Ovary (tissue), 9 donors: Measurements from ENCODE around the gene PRKG1. TPM values are rescaled to one million over a fixed set of nuclear protein-coding genes. Genes with fewer than 3 reads are reported as not detected.

ENCODE experiments used
- DNase-seq, 5 donors: peaks; one replicate each; pipeline ENCODE4 v3.0.0-alpha.2; 2019 to 2020
- H3K27ac ChIP-seq, 2 donors: fragments of 200-600 bp; one replicate each; pipeline versions ENCODE4 v1.5.1 to v1.8.0; 2019 to 2022
- H3K27me3 ChIP-seq: fragments of 200-600 bp; one replicate; pipeline ENCODE4 v1.8.0; 2022
- H3K36me3 ChIP-seq: fragments of 200-600 bp; sonication (generic); one replicate; pipeline ENCODE4 v1.5.1; 2019
- H3K4me1 ChIP-seq: one replicate; pipeline ENCODE4 v1.8.1; 2013; ENCODE audit warnings: mild to moderate bottlenecking, moderate library complexity; ENCODE audit not compliant: insufficient read depth
- H3K4me3 ChIP-seq: fragments of 200-600 bp; sonication (generic); one replicate; pipeline ENCODE4 v1.5.1; 2017
- H3K9me3 ChIP-seq, 2 donors: fragments of 200-600 bp in 1 of 2; sonication (generic) in 1 of 2; one replicate each; pipeline versions ENCODE4 v1.5.1 to v1.8.1; 2013 to 2019; ENCODE audit warnings: mild to moderate bottlenecking in 1 of 2, moderate library complexity in 1 of 2
- EP300 ChIP-seq: sonication (generic); formaldehyde crosslinking; IDR thresholded peaks from one replicate; pipeline ENCODE4 v1.6.1; 2017; ENCODE audit warnings: antibody characterized with exemption
- POLR2A ChIP-seq: fragments of 450-650 bp; IDR thresholded peaks from one replicate; pipeline ENCODE4 v1.6.1; 2017; ENCODE audit warnings: antibody characterized with exemption, mild to moderate bottlenecking, moderate library complexity
- WGBS, 3 donors: extraction: QIAGEN DNeasy Blood & Tissue Kit in 1 of 3; methylation state at CpG; one replicate each; pipeline versions ENCODE4 v1.1.5 to v1.1.7; 2013 to 2017; 5-methylcytosine and 5-hydroxymethylcytosine counted together
- intact Hi-C, 4 donors: fragments of 100-400 bp; cut with DNase I; formaldehyde crosslinking; loops; one replicate each; pipeline versions ENCODE4 v1.11.0 to v1.15.1; 2022 to 2023
- polyA plus RNA-seq, 2 donors: library from polyadenylated mRNA; stranded (reverse); fragments of 200-250 nt in 1 of 2; fragments of 350-450 nt in 1 of 2; fragmentation: Illumina TruSeq in 1 of 2; extraction: RNeasy Lipid Tissue Mini Kit (QIAGEN cat#74804) in 1 of 2; gene quantifications; one replicate each; pipeline ENCODE4 v1.2.3, GENCODE V29; 2013 to 2014
- total RNA-seq, 7 donors: library from RNA; depleted of rRNA in 2 of 7; stranded (reverse); fragments of >200 nt in 2 of 7; fragmentation: NEBNext Ultra II Directional in 3 of 7; extraction: Animal tissue kit (Norgen Biotek cat#: 25700) in 3 of 7; gene quantifications; one replicate each; pipeline versions ENCODE4 v1.1.0 to v1.2.4, GENCODE V29; 2016 to 2023
- TF ChIP-seq, protein P1 (sequence below), 3 donors: fragments of 450-650 bp in 2 of 3; fragments of 200-600 bp in 1 of 3; IDR thresholded peaks; one replicate each; pipeline versions ENCODE4 v1.5.1 to v1.8.0; 2016 to 2022; ENCODE audit warnings: antibody characterized with exemption in 3 of 3, mild to moderate bottlenecking in 1 of 3
- donor health status: DM: no; HTN: no; CAD: no; lungs with moderate emphysema.
- donor health status: DM: no; HTN: no; CAD: no.
- donor health status: Bipolar disorder and iron deficiency.
- donor health status: DM: yes; HTN: yes; CAD: no.
- donor health status: DM: no; HTN: no; CAD: no.
- donor health status: DM: yes; HTN: yes; CAD: no.

The PRKG1 gene
- total and polyA plus RNA-seq, 9 donors = 2.8 to 21.1 (median 15.7) TPM

DNA sequence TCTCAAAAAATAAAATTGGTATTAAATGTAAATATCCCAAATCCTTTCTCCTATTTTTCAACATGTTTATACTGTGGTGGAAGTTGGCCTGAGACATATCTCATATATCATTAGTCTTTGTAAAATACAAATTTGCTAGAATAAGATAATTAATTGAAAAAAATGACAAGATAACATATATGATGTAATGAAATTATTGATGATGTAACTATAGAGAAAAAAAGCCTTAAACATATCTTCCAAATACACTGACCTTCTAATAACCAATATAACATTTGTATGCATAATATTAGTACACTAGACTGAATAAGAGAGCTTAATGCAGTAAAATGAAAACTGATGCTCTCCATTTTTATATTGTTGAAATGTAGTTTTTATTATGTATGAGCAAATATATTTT, 104.3 kb downstream of the PRKG1 start:
- Histone ChIP-seq H3K9me3 (no peaks in the 10 kb centered on the region), H3K27ac (no peak overlapping the region), H3K4me1 (no peaks in the 10 kb centered on the region), H3K36me3 (no peaks in the 10 kb centered on the region), H3K27me3 (no peaks in the 10 kb centered on the region), H3K4me3 (no peak overlapping the region)
- no peak for TF ChIP-seq POLR2A
- TF ChIP-seq, protein P1, sequence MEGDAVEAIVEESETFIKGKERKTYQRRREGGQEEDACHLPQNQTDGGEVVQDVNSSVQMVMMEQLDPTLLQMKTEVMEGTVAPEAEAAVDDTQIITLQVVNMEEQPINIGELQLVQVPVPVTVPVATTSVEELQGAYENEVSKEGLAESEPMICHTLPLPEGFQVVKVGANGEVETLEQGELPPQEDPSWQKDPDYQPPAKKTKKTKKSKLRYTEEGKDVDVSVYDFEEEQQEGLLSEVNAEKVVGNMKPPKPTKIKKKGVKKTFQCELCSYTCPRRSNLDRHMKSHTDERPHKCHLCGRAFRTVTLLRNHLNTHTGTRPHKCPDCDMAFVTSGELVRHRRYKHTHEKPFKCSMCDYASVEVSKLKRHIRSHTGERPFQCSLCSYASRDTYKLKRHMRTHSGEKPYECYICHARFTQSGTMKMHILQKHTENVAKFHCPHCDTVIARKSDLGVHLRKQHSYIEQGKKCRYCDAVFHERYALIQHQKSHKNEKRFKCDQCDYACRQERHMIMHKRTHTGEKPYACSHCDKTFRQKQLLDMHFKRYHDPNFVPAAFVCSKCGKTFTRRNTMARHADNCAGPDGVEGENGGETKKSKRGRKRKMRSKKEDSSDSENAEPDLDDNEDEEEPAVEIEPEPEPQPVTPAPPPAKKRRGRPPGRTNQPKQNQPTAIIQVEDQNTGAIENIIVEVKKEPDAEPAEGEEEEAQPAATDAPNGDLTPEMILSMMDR (IDR thresholded peaks at IDR 0.05) = no peak
- no peak for DNase-seq
- intact Hi-C loops = no loop called here

DNA sequence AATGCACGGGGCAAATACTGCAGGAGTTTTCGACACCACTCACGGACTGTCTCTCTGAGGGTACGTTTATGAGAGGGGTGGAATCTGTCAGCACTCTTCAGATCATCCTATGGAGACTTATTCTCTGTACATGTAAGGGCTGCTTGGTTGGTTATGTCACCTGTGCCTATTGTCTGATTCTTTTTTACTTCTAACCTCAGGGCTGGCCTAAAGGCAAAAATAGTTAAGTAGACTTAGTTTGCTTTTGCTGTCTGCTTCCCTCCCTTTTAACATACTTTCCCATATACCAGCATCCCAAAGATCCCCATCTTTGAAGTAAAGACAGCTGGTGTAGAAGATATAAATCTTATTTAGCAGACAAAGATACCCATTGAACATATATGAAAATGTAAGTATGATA, 105.9 kb downstream of the PRKG1 start:
- no peak for DNase-seq
- TF ChIP-seq EP300 = no peak
- TF ChIP-seq POLR2A = no peak
- TF ChIP-seq, protein P1 (IDR thresholded peaks at IDR 0.05) = no peak
- no peak overlapping the region for H3K4me3 ChIP-seq
- 93 to 98% (median 98%) methylated on average over 4 of the region's 4 CpGs for WGBS, 3 donors
- H3K27ac ChIP-seq = no peak overlapping the region
- H3K36me3 ChIP-seq = no peaks in the 10 kb centered on the region
- H3K9me3 ChIP-seq = no peaks in the 10 kb centered on the region
- intact Hi-C loops = no loop called here
- no peaks in the 10 kb centered on the region for H3K4me1 ChIP-seq
- H3K27me3 ChIP-seq = no peaks in the 10 kb centered on the region

DNA sequence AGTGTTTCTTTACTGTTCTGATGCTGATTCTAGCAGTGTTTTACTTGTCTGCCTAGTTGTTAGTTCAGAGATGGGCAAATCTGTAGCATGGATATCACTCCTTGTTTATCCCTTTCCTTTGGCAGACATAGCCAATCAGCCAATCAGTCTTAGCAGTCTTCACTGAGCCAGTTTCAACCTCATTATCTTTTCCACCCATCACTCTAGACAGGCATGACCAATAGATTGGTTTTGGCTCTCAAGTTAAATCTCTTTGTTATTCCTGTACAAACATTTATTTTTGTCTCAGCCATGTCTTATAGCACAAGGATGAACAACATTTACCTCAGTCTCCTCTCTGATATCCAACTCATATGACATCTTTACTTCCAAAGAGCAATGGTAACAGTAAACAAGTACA, 109.5 kb downstream of the PRKG1 start:
- intact Hi-C loops = no loop called here
- Histone ChIP-seq H3K36me3 (no peaks in the 10 kb centered on the region), H3K27ac (no peak overlapping the region), H3K9me3 (no peaks in the 10 kb centered on the region), H3K4me1 (no peaks in the 10 kb centered on the region), H3K4me3 (no peak overlapping the region), H3K27me3 (no peaks in the 10 kb centered on the region)
- TF ChIP-seq, protein P1 (IDR thresholded peaks at IDR 0.05) = no peak
- TF ChIP-seq EP300 (no peak), POLR2A (no peak)
- no peak for DNase-seq

GRCh38 chr10:51186361-51186760, 112.1 kb downstream of the PRKG1 start:
- DNase-seq = no peak
- H3K4me1 ChIP-seq = no peaks in the 10 kb centered on the region
- H3K4me3 ChIP-seq = no peak overlapping the region
- H3K9me3 ChIP-seq = no peaks in the 10 kb centered on the region
- intact Hi-C loops = no loop called here
- 56 to 71% (median 61%) methylated on average over 2 of the region's 2 CpGs for WGBS, 3 donors
- TF ChIP-seq EP300 = no peak
- TF ChIP-seq, protein P1 (IDR thresholded peaks at IDR 0.05) = no peak
- no peak for TF ChIP-seq POLR2A
- H3K36me3 ChIP-seq = no peaks in the 10 kb centered on the region
- H3K27me3 ChIP-seq = no peaks in the 10 kb centered on the region
- no peak overlapping the region for H3K27ac ChIP-seq

DNA sequence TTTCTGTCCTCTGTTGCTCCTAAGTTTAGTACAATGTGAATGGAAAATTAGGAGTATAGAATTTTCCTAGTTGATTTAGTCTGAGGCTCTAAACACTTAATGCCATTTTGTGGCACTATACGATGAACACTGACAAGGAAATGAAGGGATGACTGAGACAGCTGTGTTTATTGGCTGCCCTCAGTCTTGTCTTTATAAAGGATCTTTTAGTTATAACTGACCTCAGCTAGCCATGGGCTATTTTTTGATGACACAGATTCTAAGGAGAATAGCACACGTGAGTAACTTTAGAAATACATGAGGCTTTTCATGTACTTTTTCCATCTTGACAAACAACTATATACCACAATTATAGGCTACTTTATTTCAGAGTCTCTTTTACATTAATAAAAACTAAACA, 113.7 kb downstream of the PRKG1 start:
- DNase-seq = no peak
- Histone ChIP-seq H3K36me3 (no peaks in the 10 kb centered on the region), H3K9me3 (no peaks in the 10 kb centered on the region), H3K27me3 (no peaks in the 10 kb centered on the region), H3K27ac (no peak overlapping the region), H3K4me1 (no peaks in the 10 kb centered on the region), H3K4me3 (no peak overlapping the region)
- WGBS, 3 donors = 82 to 87% (median 86%) methylated on average over 2 of the region's 2 CpGs
- intact Hi-C loops = no loop called here
- TF ChIP-seq EP300 (no peak), POLR2A (no peak)
- TF ChIP-seq, protein P1 (IDR thresholded peaks at IDR 0.05) = no peak
